Endodermal cell (in vitro differentiated cells): ENCODE data around the gene SAMHD1. TPM values are rescaled to one million over a fixed set of nuclear protein-coding genes. Genes with fewer than 3 reads are reported as not detected.

Experiments used
- DNase-seq: peaks from one replicate; pipeline ENCODE4 v3.0.0-alpha.2; 2017
- H3K27ac ChIP-seq: 2 replicates; pipeline ENCODE4 v1.5.1; 2013; ENCODE audit warnings: mild to moderate bottlenecking, low read depth, low read length, moderate library complexity
- H3K27me3 ChIP-seq: 2 replicates; pipeline ENCODE4 v1.6.1; 2013; ENCODE audit warnings: mild to moderate bottlenecking, low read length, moderate library complexity; ENCODE audit not compliant: insufficient read depth, control insufficient read depth, poor library complexity, severe bottlenecking
- H3K36me3 ChIP-seq: 2 replicates; pipeline ENCODE4 v1.7.0; 2013; ENCODE audit warnings: mild to moderate bottlenecking, low read length, moderate library complexity; ENCODE audit not compliant: control insufficient read depth, insufficient read depth
- H3K4me1 ChIP-seq: one replicate; pipeline ENCODE4 v1.7.0; 2013; ENCODE audit warnings: low read length; ENCODE audit not compliant: control insufficient read depth, insufficient read depth
- H3K4me3 ChIP-seq: 2 replicates; pipeline ENCODE4 v1.5.1; 2013; ENCODE audit warnings: mild to moderate bottlenecking, low read length, moderate library complexity
- H3K9ac ChIP-seq: 2 replicates; pipeline ENCODE4 v1.6.1; 2013; ENCODE audit warnings: mild to moderate bottlenecking, low read length, moderate library complexity; ENCODE audit not compliant: poor library complexity, severe bottlenecking; ENCODE audit errors: extremely low read depth
- H3K9me3 ChIP-seq: 2 replicates; pipeline ENCODE4 v1.6.1; 2013; ENCODE audit warnings: mild to moderate bottlenecking, low read length, moderate library complexity; ENCODE audit not compliant: control insufficient read depth
- H3K27ac Mint-ChIP-seq: 2 replicates; pipeline ENCODE4 v1.8.0; 2020; ENCODE audit warnings: mixed read lengths
- H3K27me3 Mint-ChIP-seq: 2 replicates; pipeline ENCODE4 v1.8.0; 2021; ENCODE audit warnings: mild to moderate bottlenecking, mixed read lengths; ENCODE audit not compliant: insufficient read depth
- H3K36me3 Mint-ChIP-seq: 2 replicates; pipeline ENCODE4 v1.8.0; 2020; ENCODE audit warnings: low read depth, mixed read lengths
- H3K4me1 Mint-ChIP-seq: 2 replicates; pipeline ENCODE4 v1.8.0; 2020; ENCODE audit warnings: mixed read lengths
- H3K4me3 Mint-ChIP-seq: 2 replicates; pipeline ENCODE4 v1.8.0; 2020; ENCODE audit warnings: mild to moderate bottlenecking, moderate library complexity, mixed read lengths
- H3K9me3 Mint-ChIP-seq: 2 replicates; pipeline ENCODE4 v1.8.0; 2020; ENCODE audit warnings: mild to moderate bottlenecking, mixed read lengths
- CTCF ChIP-seq: fragments of 200-600 bp; sonication (generic); conservative IDR thresholded peaks from 2 replicates; pipeline ENCODE4 v1.5.0; 2021; ENCODE audit warnings: antibody characterized with exemption, mild to moderate bottlenecking
- WGBS, 2 experiments: methylation state at CpG; one replicate each; pipeline versions ENCODE4 v1.1.5 to v1.1.7; 2013; ENCODE audit warnings: missing lambda C conversion rate in 2 of 2, mixed read lengths in 1 of 2; ENCODE audit not compliant: insufficient coverage in 1 of 2, insufficient read length in 1 of 2; 5-methylcytosine and 5-hydroxymethylcytosine counted together
- total RNA-seq, 2 donors: library from RNA; stranded (reverse); fragmentation: NEBNext Ultra II Directional in 1 of 2; extraction: Animal tissue kit (Norgen Biotek cat#: 25700) in 1 of 2; gene quantifications; 2 replicates in 1 of 2; 3 replicates in 1 of 2; pipeline ENCODE4 v1.2.1, GENCODE V29; 2021

SAMHD1 gene
- total RNA-seq, 2 donors from 2014 or later, result 3.7 to 4.9 TPM

- peaks cover 20% of the 10 kb centered on the region for H3K36me3 ChIP-seq
- no peak for DNase-seq
- H3K27ac ChIP-seq, result no peak overlapping the region
- no peaks in the 10 kb centered on the region for H3K27me3 Mint-ChIP-seq
- no peak overlapping the region for H3K9ac ChIP-seq
- H3K27ac Mint-ChIP-seq, result no peak overlapping the region
- peaks cover 46% of the 10 kb centered on the region for H3K4me1 Mint-ChIP-seq
- H3K36me3 Mint-ChIP-seq, result peaks cover 7% of the 10 kb centered on the region
- 89 to 100% methylated on average over 1 to 6 of the region's 6 CpGs for WGBS, 2 experiments
- peaks cover 17% of the 10 kb centered on the region for H3K4me1 ChIP-seq
- no peaks in the 10 kb centered on the region for H3K9me3 Mint-ChIP-seq
- H3K9me3 ChIP-seq, result no peaks in the 10 kb centered on the region
- H3K27me3 ChIP-seq, result no peaks in the 10 kb centered on the region
- no peak overlapping the region for H3K4me3 ChIP-seq
- no peak overlapping the region for H3K4me3 Mint-ChIP-seq
- TF ChIP-seq CTCF, result no peak
Measured at GRCh38 chr20:36859700-36860330, 91.7 kb downstream of the SAMHD1 start.

DNA sequence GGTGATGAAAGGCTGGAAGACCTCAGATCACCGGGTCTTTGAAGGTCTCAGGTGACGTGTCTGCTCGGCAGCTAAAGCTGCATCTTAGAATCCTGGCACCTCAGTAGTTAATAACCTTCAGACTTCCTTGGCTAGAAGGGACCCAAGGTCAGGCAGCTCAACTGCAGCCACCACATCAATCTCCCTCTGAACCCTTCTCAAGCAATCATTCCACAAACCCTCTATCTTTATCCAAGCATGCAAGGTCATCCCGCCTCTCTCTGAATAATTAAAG, 92.3 kb downstream of the SAMHD1 start:
- H3K4me1 Mint-ChIP-seq, result peaks cover 49% of the 10 kb centered on the region
- no peak for TF ChIP-seq CTCF

GRCh38 chr20:36856691-36857635, 94.5 kb downstream of the SAMHD1 start:
- Histone ChIP-seq H3K4me1 (peaks cover 19% of the 10 kb centered on the region), H3K27ac (no peak overlapping the region)

More for the DNA sequence above, 92.3 kb downstream of the SAMHD1 start:
- H3K27ac ChIP-seq, result no peak overlapping the region
- no peaks in the 10 kb centered on the region for H3K27me3 ChIP-seq
- Mint-ChIP-seq H3K4me3 (no peak overlapping the region), H3K27me3 (no peaks in the 10 kb centered on the region), H3K27ac (no peak overlapping the region), H3K9me3 (no peaks in the 10 kb centered on the region), H3K36me3 (peaks cover 7% of the 10 kb centered on the region)
- no peak overlapping the region for H3K9ac ChIP-seq
- H3K4me3 ChIP-seq, result no peak overlapping the region
- H3K9me3 ChIP-seq, result no peaks in the 10 kb centered on the region
- DNase-seq, result no peak
- peaks cover 20% of the 10 kb centered on the region for H3K36me3 ChIP-seq
- WGBS, 2 experiments, result 96 to 100% methylated on average over 4 of the region's 4 CpGs
- peaks cover 21% of the 10 kb centered on the region for H3K4me1 ChIP-seq

More at GRCh38 chr20:36856691-36857635, 94.5 kb downstream of the SAMHD1 start:
- Mint-ChIP-seq H3K4me1 (peaks cover 49% of the 10 kb centered on the region), H3K36me3 (peaks cover 20% of the 10 kb centered on the region), H3K9me3 (no peaks in the 10 kb centered on the region), H3K27me3 (no peaks in the 10 kb centered on the region), H3K27ac (no peak overlapping the region), H3K4me3 (no peak overlapping the region)
- TF ChIP-seq CTCF, result no peak
- Histone ChIP-seq H3K4me3 (no peak overlapping the region), H3K9me3 (no peaks in the 10 kb centered on the region), H3K36me3 (peaks cover 27% of the 10 kb centered on the region), H3K9ac (no peak overlapping the region), H3K27me3 (no peaks in the 10 kb centered on the region)
- WGBS, 2 experiments, result 87 to 93% methylated on average over 5 to 17 of the region's 17 CpGs
- peak; percentile 33 for DNase-seq
